Fibroblast of lung (primary cell): ENCODE results near the gene S100A12. TPM values are rescaled to one million over a fixed set of nuclear protein-coding genes. Genes with fewer than 3 reads are reported as not detected.
A peak's percentile ranks its signal among the peaks of the same experiment; 100 is the strongest.

Experiments
- DNase-seq, 2 donors: peaks; one replicate each; pipeline versions ENCODE4 v3.0.0 to v3.0.0-alpha.2; 2010; ENCODE audit warnings: low read depth in 2 of 2
- H2AFZ ChIP-seq: 2 replicates; pipeline ENCODE4 v1.5.1; 2012; ENCODE audit warnings: low read length, control low read depth, inconsistent platforms
- H3K27ac ChIP-seq: 2 replicates; pipeline ENCODE4 v1.5.1; 2011; ENCODE audit warnings: low read length, control low read depth; ENCODE audit not compliant: insufficient read depth
- H3K27me3 ChIP-seq: 2 replicates; pipeline ENCODE4 v1.5.1; 2011; ENCODE audit warnings: mild to moderate bottlenecking, low read length; ENCODE audit not compliant: control insufficient read depth, insufficient read depth
- H3K36me3 ChIP-seq: 2 replicates; pipeline ENCODE4 v1.5.1; 2011; ENCODE audit warnings: low read length; ENCODE audit not compliant: control insufficient read depth, insufficient read depth
- H3K4me1 ChIP-seq: 2 replicates; pipeline ENCODE4 v1.5.1; 2011; ENCODE audit warnings: low read length; ENCODE audit not compliant: control insufficient read depth, insufficient read depth; ENCODE audit errors: extremely low read depth
- H3K4me2 ChIP-seq: 2 replicates; pipeline ENCODE4 v1.5.1; 2011; ENCODE audit warnings: low read length, control low read depth; ENCODE audit not compliant: insufficient read depth; ENCODE audit errors: extremely low read depth
- H3K4me3 ChIP-seq, 4 experiments: fragments of 200-600 bp in 1 of 4; sonication (generic) in 1 of 4; replicated peaks in 1 of 4; 2 replicates each; pipeline ENCODE4 v1.5.1; 2011 to 2016; ENCODE audit warnings: low read length in 4 of 4, low read depth in 3 of 4, mild to moderate bottlenecking in 3 of 4, control low read depth in 2 of 4, inconsistent platforms in 1 of 4, mixed read lengths in 1 of 4; ENCODE audit not compliant: insufficient read depth in 1 of 4; ENCODE audit errors: control extremely low read depth in 1 of 4
- H3K79me2 ChIP-seq: 2 replicates; pipeline ENCODE4 v1.5.1; 2012; ENCODE audit warnings: mild to moderate bottlenecking, low read length, inconsistent platforms; ENCODE audit not compliant: control insufficient read depth, insufficient read depth
- H3K9ac ChIP-seq: 2 replicates; pipeline ENCODE4 v1.5.1; 2011; ENCODE audit warnings: mild to moderate bottlenecking, low read length, control low read depth; ENCODE audit not compliant: insufficient read depth
- H3K9me3 ChIP-seq: 2 replicates; pipeline ENCODE4 v1.5.1; 2012; ENCODE audit warnings: low read depth, low read length; ENCODE audit not compliant: control insufficient read depth, insufficient read depth
- H4K20me1 ChIP-seq: 2 replicates; pipeline ENCODE4 v1.5.1; 2011; ENCODE audit warnings: low read length; ENCODE audit not compliant: control insufficient read depth, insufficient read depth; ENCODE audit errors: extremely low read depth
- CTCF ChIP-seq, 2 donors: IDR thresholded peaks in 1 of 2; conservative IDR thresholded peaks in 1 of 2; 1 replicate in 1 of 2; 2 replicates in 1 of 2; pipeline ENCODE4 v1.5.1; 2011 to 2012; ENCODE audit warnings: low read length in 2 of 2, control low read depth in 1 of 2, inconsistent platforms in 1 of 2, low read depth in 1 of 2, mild to moderate bottlenecking in 1 of 2
- EZH2 ChIP-seq: IDR thresholded peaks from 2 replicates; pipeline ENCODE4 v1.5.1; 2012; ENCODE audit warnings: low read length, control low read depth, mild to moderate bottlenecking; ENCODE audit errors: missing control alignments
- polyA plus RNA-seq, 2 donors: library from polyadenylated mRNA; depleted of rRNA in 1 of 2; stranded (reverse) in 1 of 2; unstranded in 1 of 2; fragments of >200 nt; gene quantifications; 2 replicates each; pipeline ENCODE4 v1.2.1, GENCODE V29; 2011 to 2012; ENCODE audit warnings: missing spikeins in 1 of 2
- total RNA-seq: library from RNA; depleted of rRNA; stranded (reverse); fragments of >200 nt; gene quantifications from 2 replicates; pipeline ENCODE4 v1.2.1, GENCODE V29; 2014

S100A12 gene
- total and polyA plus RNA-seq, 2 donors (not counting 1 experiment from before 2014, with no cell fraction given) = not detected

- no peak overlapping the region for H3K27ac ChIP-seq
- H3K79me2 ChIP-seq = no peaks in the 10 kb centered on the region
- no peak overlapping the region for H2AFZ ChIP-seq
- H3K4me2 ChIP-seq = no peak overlapping the region
- no peaks in the 10 kb centered on the region for H3K9me3 ChIP-seq
- no peak overlapping the region for H3K4me3 ChIP-seq
- no peaks in the 10 kb centered on the region for H3K4me1 ChIP-seq
- H3K36me3 ChIP-seq = no peaks in the 10 kb centered on the region
- H4K20me1 ChIP-seq = no peaks in the 10 kb centered on the region
- TF ChIP-seq EZH2 (no peak), CTCF (conservative IDR thresholded peaks at IDR 0.05 in 1 of 2, IDR thresholded peaks at IDR 0.05 in 1 of 2; ENCODE audit: low read depth in 1 of 2, low read length in 2 of 2) (peak; percentile 19 to 49)
- DNase-seq = peak; percentile 4 to 6
- H3K9ac ChIP-seq = no peak overlapping the region
- H3K27me3 ChIP-seq = no peaks in the 10 kb centered on the region
Observed at GRCh38 chr1:153353226-153353947, 22.0 kb downstream of the S100A12 start.

- H4K20me1 ChIP-seq = no peaks in the 10 kb centered on the region
- TF ChIP-seq EZH2 (no peak), CTCF (conservative IDR thresholded peaks at IDR 0.05 in 1 of 2, IDR thresholded peaks at IDR 0.05 in 1 of 2; ENCODE audit: low read depth in 1 of 2, low read length in 2 of 2) (peak; percentile 91)
- no peak overlapping the region for H3K4me3 ChIP-seq
- H3K4me2 ChIP-seq = no peak overlapping the region
- H3K79me2 ChIP-seq = no peaks in the 10 kb centered on the region
- H3K9me3 ChIP-seq = no peaks in the 10 kb centered on the region
- H3K9ac ChIP-seq = no peak overlapping the region
- no peak overlapping the region for H3K27ac ChIP-seq
- H3K27me3 ChIP-seq = no peaks in the 10 kb centered on the region
- H3K36me3 ChIP-seq = no peaks in the 10 kb centered on the region
- H3K4me1 ChIP-seq = no peaks in the 10 kb centered on the region
- H2AFZ ChIP-seq = no peak overlapping the region
- DNase-seq = peak; percentile 47 to 73
Observed at GRCh38 chr1:153352523-153352922, 22.9 kb downstream of the S100A12 start.

- Histone ChIP-seq H4K20me1 (no peaks in the 10 kb centered on the region), H3K4me3 (no peak overlapping the region), H3K9ac (no peak overlapping the region), H3K79me2 (no peaks in the 10 kb centered on the region), H2AFZ (no peak overlapping the region), H3K36me3 (no peaks in the 10 kb centered on the region), H3K27ac (no peak overlapping the region), H3K9me3 (no peaks in the 10 kb centered on the region), H3K4me2 (no peak overlapping the region), H3K4me1 (no peaks in the 10 kb centered on the region), H3K27me3 (peaks cover under 1% of the 10 kb centered on the region)
- DNase-seq = no peak
- TF ChIP-seq CTCF (conservative IDR thresholded peaks at IDR 0.05 in 1 of 2, IDR thresholded peaks at IDR 0.05 in 1 of 2; ENCODE audit: low read depth in 1 of 2, low read length in 2 of 2) (no peak), EZH2 (no peak)
Observed at GRCh38 chr1:153350321-153350957, 25.0 kb downstream of the S100A12 start.
